Type B pancreatic cell (in vitro differentiated cells): ENCODE measurements around the gene SLU7. TPM values are rescaled to one million over a fixed set of nuclear protein-coding genes. Genes with fewer than 3 reads are reported as not detected.

Experiments
- DNase-seq: peaks from one replicate; pipeline ENCODE4 v3.0.0; 2021; ENCODE audit warnings: mixed read lengths; ENCODE audit not compliant: unreplicated experiment; ENCODE audit errors: extremely low spot score
- H3K27ac Mint-ChIP-seq: 2 replicates; pipeline ENCODE4 v1.8.0; 2021; ENCODE audit warnings: mild to moderate bottlenecking, mixed read lengths
- H3K27me3 Mint-ChIP-seq: 2 replicates; pipeline ENCODE4 v1.8.0; 2021; ENCODE audit warnings: mixed read lengths
- H3K36me3 Mint-ChIP-seq: 2 replicates; pipeline ENCODE4 v1.8.0; 2021; ENCODE audit warnings: mixed read lengths
- H3K4me1 Mint-ChIP-seq: one replicate; pipeline ENCODE4 v1.8.0; 2021; ENCODE audit warnings: mixed read lengths; ENCODE audit not compliant: unreplicated experiment
- H3K4me3 Mint-ChIP-seq: 2 replicates; pipeline ENCODE4 v1.8.0; 2021; ENCODE audit warnings: mild to moderate bottlenecking, mixed read lengths
- H3K9me3 Mint-ChIP-seq: 2 replicates; pipeline ENCODE4 v1.8.0; 2021; ENCODE audit warnings: mixed read lengths
- CTCF ChIP-seq: fragments of 200-600 bp; sonication (generic); conservative IDR thresholded peaks from 2 replicates; pipeline ENCODE4 v1.5.0; 2021; ENCODE audit warnings: antibody characterized with exemption, mild to moderate bottlenecking
- total RNA-seq: library from RNA; stranded (reverse); gene quantifications from 2 replicates; pipeline ENCODE4 v1.2.1, GENCODE V29; 2021; ENCODE audit warnings: low replicate concordance

SLU7 gene
- total RNA-seq, 1 donor from 2014 or later = 37.7 TPM

GRCh38 chr5:160376416-160376815 is 42.5 kb downstream of the SLU7 start:
- H3K36me3 Mint-ChIP-seq = no peaks in the 10 kb centered on the region
- no peak for DNase-seq
- H3K27ac Mint-ChIP-seq = no peak overlapping the region
- peaks cover 55% of the 10 kb centered on the region for H3K27me3 Mint-ChIP-seq
- no peaks in the 10 kb centered on the region for H3K9me3 Mint-ChIP-seq
- no peak for TF ChIP-seq CTCF
- H3K4me1 Mint-ChIP-seq = peaks cover 7% of the 10 kb centered on the region
- H3K4me3 Mint-ChIP-seq = no peak overlapping the region

- Mint-ChIP-seq H3K4me3 (no peak overlapping the region), H3K27ac (no peak overlapping the region), H3K9me3 (no peaks in the 10 kb centered on the region), H3K4me1 (peaks cover 12% of the 10 kb centered on the region), H3K36me3 (no peaks in the 10 kb centered on the region), H3K27me3 (peaks cover 62% of the 10 kb centered on the region)
- TF ChIP-seq CTCF = no peak
- no peak for DNase-seq
Measured at GRCh38 chr5:160375701-160376100, 43.2 kb downstream of the SLU7 start.

- DNase-seq = no peak
- Mint-ChIP-seq H3K36me3 (no peaks in the 10 kb centered on the region), H3K27me3 (peaks cover 66% of the 10 kb centered on the region)
Measured at GRCh38 chr5:160375166-160375565, 43.7 kb downstream of the SLU7 start.

GRCh38 chr5:160371294-160371693 is 47.6 kb downstream of the SLU7 start:
- no peak for DNase-seq
- no peak overlapping the region for H3K27ac Mint-ChIP-seq
- H3K9me3 Mint-ChIP-seq = no peaks in the 10 kb centered on the region
- peak overlapping the region; percentile 82 for H3K4me3 Mint-ChIP-seq
- no peaks in the 10 kb centered on the region for H3K36me3 Mint-ChIP-seq
- peaks cover 7% of the 10 kb centered on the region for H3K4me1 Mint-ChIP-seq
- TF ChIP-seq CTCF = no peak
- H3K27me3 Mint-ChIP-seq = peaks cover 75% of the 10 kb centered on the region

More at GRCh38 chr5:160375166-160375565, 43.7 kb downstream of the SLU7 start:
- TF ChIP-seq CTCF = no peak
- no peak overlapping the region for H3K4me3 Mint-ChIP-seq
- no peaks in the 10 kb centered on the region for H3K9me3 Mint-ChIP-seq
- peaks cover 14% of the 10 kb centered on the region for H3K4me1 Mint-ChIP-seq
- no peak overlapping the region for H3K27ac Mint-ChIP-seq

GRCh38 chr5:160370713-160371034 is 48.2 kb downstream of the SLU7 start:
- Mint-ChIP-seq H3K36me3 (no peaks in the 10 kb centered on the region), H3K4me1 (peaks cover 7% of the 10 kb centered on the region), H3K27ac (peak overlapping the region; percentile 37), H3K27me3 (peaks cover 73% of the 10 kb centered on the region), H3K4me3 (peak overlapping the region; percentile 82), H3K9me3 (no peaks in the 10 kb centered on the region)
- no peak for DNase-seq
- TF ChIP-seq CTCF = no peak
